Osteoblast (primary cell): ENCODE data around the gene ADAMTS19. TPM values are rescaled to one million over a fixed set of nuclear protein-coding genes. Genes with fewer than 3 reads are reported as not detected.

Source experiments
- DNase-seq: peaks from one replicate; pipeline ENCODE4 v3.0.0; 2011; ENCODE audit warnings: low spot score, mixed read lengths; ENCODE audit not compliant: insufficient read length; ENCODE audit errors: missing footprints
- H2AFZ ChIP-seq: 2 replicates; pipeline ENCODE4 v1.6.0; 2011; ENCODE audit warnings: mild to moderate bottlenecking, low read length
- H3K27ac ChIP-seq: 2 replicates; pipeline ENCODE4 v1.5.1; 2011; ENCODE audit warnings: mild to moderate bottlenecking, low read depth, low read length, moderate library complexity
- H3K27me3 ChIP-seq: 2 replicates; pipeline ENCODE4 v1.6.0; 2012; ENCODE audit warnings: mild to moderate bottlenecking, control low read depth, inconsistent platforms, low read length, moderate library complexity; ENCODE audit not compliant: insufficient read depth
- H3K36me3 ChIP-seq: 2 replicates; pipeline ENCODE4 v1.5.1; 2011; ENCODE audit warnings: mild to moderate bottlenecking, low read length, control low read depth, moderate library complexity; ENCODE audit not compliant: insufficient read depth
- H3K4me1 ChIP-seq: 2 replicates; pipeline ENCODE4 v1.5.1; 2011; ENCODE audit warnings: mild to moderate bottlenecking, low read length, control low read depth, moderate library complexity; ENCODE audit not compliant: insufficient read depth
- H3K4me2 ChIP-seq: 2 replicates; pipeline ENCODE4 v1.6.0; 2011; ENCODE audit warnings: mild to moderate bottlenecking, low read length; ENCODE audit not compliant: insufficient read depth
- H3K4me3 ChIP-seq: fragments of 200-600 bp; sonication (generic); 3 replicates; pipeline ENCODE4 v1.5.1; 2012; ENCODE audit warnings: mild to moderate bottlenecking, low read length, inconsistent platforms; ENCODE audit not compliant: insufficient read depth
- H3K79me2 ChIP-seq: 2 replicates; pipeline ENCODE4 v1.6.0; 2012; ENCODE audit warnings: mild to moderate bottlenecking, low read length, control low read depth, inconsistent platforms; ENCODE audit not compliant: insufficient read depth
- H3K9me3 ChIP-seq: 2 replicates; pipeline ENCODE4 v1.5.1; 2011; ENCODE audit warnings: low read depth, low read length, control low read depth
- H4K20me1 ChIP-seq: 2 replicates; pipeline ENCODE4 v1.6.0; 2012; ENCODE audit warnings: mild to moderate bottlenecking, low read length, control low read depth; ENCODE audit not compliant: insufficient read depth
- total RNA-seq: library from RNA; depleted of rRNA; stranded (reverse); fragments of >200 nt; gene quantifications from 2 replicates; pipeline ENCODE4 v1.2.3, GENCODE V29; 2012
- TF ChIP-seq, protein P1 (sequence below): IDR thresholded peaks from 2 replicates; pipeline ENCODE4 v1.5.1; 2011; ENCODE audit warnings: mild to moderate bottlenecking, low read depth, low read length, moderate library complexity; ENCODE audit errors: extremely low read depth

The ADAMTS19 gene
- total RNA-seq, 1 donor = not detected

DNA sequence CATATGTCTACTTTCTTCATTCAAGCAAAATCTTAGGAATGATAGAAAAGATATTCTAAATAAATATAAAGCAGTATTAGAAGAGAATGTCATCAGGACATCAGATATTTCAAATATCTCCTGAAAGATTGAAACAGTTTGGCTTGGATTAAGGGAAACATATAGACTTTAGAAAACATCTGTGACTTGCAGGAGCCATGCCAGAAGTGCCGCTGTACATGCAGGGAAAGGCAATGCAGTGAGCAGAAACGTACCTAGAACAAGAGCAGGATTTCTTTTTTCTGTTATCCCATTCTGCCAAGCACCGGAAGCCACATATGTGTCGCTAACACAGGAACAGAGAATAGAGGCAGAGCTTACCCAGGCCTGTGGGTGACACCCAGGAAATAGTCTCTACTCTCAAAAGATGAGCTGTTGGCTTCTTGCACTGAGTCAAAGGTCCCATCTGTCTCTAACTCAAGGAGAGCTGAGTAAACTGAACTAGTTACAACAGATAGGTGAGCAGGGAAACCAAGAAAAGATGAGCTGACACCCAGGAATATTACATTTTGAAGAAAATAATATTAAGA is 5.8 kb downstream of the ADAMTS19 start:
- H3K4me3 ChIP-seq = no peak overlapping the region
- no peak for DNase-seq
- no peak overlapping the region for H3K27ac ChIP-seq
- no peaks in the 10 kb centered on the region for H4K20me1 ChIP-seq
- TF ChIP-seq, protein P1, sequence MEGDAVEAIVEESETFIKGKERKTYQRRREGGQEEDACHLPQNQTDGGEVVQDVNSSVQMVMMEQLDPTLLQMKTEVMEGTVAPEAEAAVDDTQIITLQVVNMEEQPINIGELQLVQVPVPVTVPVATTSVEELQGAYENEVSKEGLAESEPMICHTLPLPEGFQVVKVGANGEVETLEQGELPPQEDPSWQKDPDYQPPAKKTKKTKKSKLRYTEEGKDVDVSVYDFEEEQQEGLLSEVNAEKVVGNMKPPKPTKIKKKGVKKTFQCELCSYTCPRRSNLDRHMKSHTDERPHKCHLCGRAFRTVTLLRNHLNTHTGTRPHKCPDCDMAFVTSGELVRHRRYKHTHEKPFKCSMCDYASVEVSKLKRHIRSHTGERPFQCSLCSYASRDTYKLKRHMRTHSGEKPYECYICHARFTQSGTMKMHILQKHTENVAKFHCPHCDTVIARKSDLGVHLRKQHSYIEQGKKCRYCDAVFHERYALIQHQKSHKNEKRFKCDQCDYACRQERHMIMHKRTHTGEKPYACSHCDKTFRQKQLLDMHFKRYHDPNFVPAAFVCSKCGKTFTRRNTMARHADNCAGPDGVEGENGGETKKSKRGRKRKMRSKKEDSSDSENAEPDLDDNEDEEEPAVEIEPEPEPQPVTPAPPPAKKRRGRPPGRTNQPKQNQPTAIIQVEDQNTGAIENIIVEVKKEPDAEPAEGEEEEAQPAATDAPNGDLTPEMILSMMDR = no peak
- no peak overlapping the region for H3K4me2 ChIP-seq
- H2AFZ ChIP-seq = no peak overlapping the region
- no peaks in the 10 kb centered on the region for H3K9me3 ChIP-seq
- H3K4me1 ChIP-seq = no peaks in the 10 kb centered on the region
- no peaks in the 10 kb centered on the region for H3K79me2 ChIP-seq
- peaks cover under 1% of the 10 kb centered on the region for H3K27me3 ChIP-seq
- no peaks in the 10 kb centered on the region for H3K36me3 ChIP-seq

DNA sequence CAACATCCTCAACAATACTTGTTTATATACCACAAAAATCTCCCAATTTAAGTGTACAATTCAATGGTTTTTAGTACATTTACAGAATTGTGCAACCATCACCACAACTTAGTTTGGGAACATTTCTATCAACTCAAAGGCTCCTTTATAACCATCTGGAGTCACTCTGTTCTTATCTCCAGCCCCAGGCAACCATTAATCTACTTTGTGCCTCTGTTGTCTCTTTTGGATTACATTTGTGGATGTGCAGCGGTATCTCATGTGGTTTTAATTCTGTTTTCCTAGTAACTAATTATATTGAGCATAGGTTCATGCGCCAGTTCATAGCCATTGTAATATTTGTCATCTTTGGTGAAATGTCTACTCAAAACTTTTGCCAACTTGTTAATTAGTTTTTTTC is 14.4 kb downstream of the ADAMTS19 start:
- H3K36me3 ChIP-seq = no peaks in the 10 kb centered on the region
- TF ChIP-seq, protein P1 = no peak
- H3K4me2 ChIP-seq = no peak overlapping the region
- H3K27me3 ChIP-seq = no peaks in the 10 kb centered on the region
- no peak overlapping the region for H3K27ac ChIP-seq
- no peaks in the 10 kb centered on the region for H3K4me1 ChIP-seq
- no peak overlapping the region for H2AFZ ChIP-seq
- no peaks in the 10 kb centered on the region for H3K79me2 ChIP-seq
- no peak overlapping the region for H3K4me3 ChIP-seq
- no peaks in the 10 kb centered on the region for H4K20me1 ChIP-seq
- no peak for DNase-seq
- H3K9me3 ChIP-seq = no peaks in the 10 kb centered on the region

DNA sequence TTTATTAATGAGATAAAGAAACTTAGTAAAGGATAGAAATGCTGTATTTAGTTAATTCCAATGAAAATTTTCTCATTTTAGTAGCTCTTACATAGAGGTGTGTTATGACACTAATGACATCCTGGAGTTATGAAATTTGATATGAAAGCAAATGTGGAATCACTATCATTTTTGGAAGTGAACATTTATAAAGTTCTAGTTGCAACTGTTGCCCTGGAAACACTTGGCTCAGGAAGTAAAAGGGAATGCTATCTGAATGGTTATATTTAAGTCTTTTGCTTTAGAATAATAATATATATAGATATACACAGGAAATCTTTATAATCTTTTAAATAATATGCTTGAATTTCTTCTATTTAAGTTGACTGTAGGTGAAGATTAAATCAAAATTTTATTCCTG is 16.7 kb downstream of the ADAMTS19 start:
- Histone ChIP-seq H3K4me3 (no peak overlapping the region), H3K4me1 (no peaks in the 10 kb centered on the region), H3K9me3 (no peaks in the 10 kb centered on the region), H3K27me3 (no peaks in the 10 kb centered on the region), H3K36me3 (no peaks in the 10 kb centered on the region), H3K27ac (no peak overlapping the region), H4K20me1 (no peaks in the 10 kb centered on the region), H2AFZ (no peak overlapping the region), H3K79me2 (no peaks in the 10 kb centered on the region), H3K4me2 (no peak overlapping the region)
- no peak for DNase-seq
- TF ChIP-seq, protein P1 = no peak

DNA sequence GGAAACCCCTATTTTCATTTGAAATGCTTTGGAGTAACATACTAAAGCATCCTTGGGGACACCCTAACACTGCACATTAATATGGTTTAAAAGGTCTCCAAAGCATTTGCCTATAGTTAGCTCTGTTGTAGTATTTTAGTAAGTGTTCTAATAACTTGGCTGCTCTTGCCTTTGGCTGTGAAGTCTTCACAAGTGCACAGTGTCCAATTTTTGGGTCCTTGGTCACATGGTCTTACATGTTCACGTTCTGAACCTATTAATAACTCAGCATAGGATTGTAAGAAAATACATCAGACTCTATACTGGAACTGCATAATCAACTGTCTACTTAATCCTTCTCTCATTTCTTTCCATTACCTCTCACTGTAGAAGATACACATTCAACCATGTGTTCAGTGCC is 17.4 kb downstream of the ADAMTS19 start:
- TF ChIP-seq, protein P1 = no peak
- DNase-seq = no peak
- no peak overlapping the region for H3K27ac ChIP-seq
- no peaks in the 10 kb centered on the region for H4K20me1 ChIP-seq
- no peaks in the 10 kb centered on the region for H3K4me1 ChIP-seq
- no peaks in the 10 kb centered on the region for H3K79me2 ChIP-seq
- H3K4me3 ChIP-seq = no peak overlapping the region
- no peak overlapping the region for H2AFZ ChIP-seq
- H3K36me3 ChIP-seq = no peaks in the 10 kb centered on the region
- no peaks in the 10 kb centered on the region for H3K9me3 ChIP-seq
- no peak overlapping the region for H3K4me2 ChIP-seq
- H3K27me3 ChIP-seq = no peaks in the 10 kb centered on the region
